GM10847 (cell line): ENCODE measurements around the gene ADNP.

Source experiments
- POLR2A ChIP-seq: IDR thresholded peaks from 2 replicates; pipeline ENCODE4 v1.6.1; 2011; ENCODE audit not compliant: insufficient read length; ENCODE audit errors: extremely low read depth

Gene ADNP

GRCh38 chr20:50931306-50932015 is at the start of gene ADNP:
TSS of gene ADNP (minus strand) at chr20:50931437. CDS start at chr20:50903996, 27,441 bp downstream.
- TF ChIP-seq POLR2A: peak; percentile 58

- no peak for TF ChIP-seq POLR2A
These were observed 48.9 kb upstream of the ADNP start for GRCh38 chr20:50980071-50980681.

DNA sequence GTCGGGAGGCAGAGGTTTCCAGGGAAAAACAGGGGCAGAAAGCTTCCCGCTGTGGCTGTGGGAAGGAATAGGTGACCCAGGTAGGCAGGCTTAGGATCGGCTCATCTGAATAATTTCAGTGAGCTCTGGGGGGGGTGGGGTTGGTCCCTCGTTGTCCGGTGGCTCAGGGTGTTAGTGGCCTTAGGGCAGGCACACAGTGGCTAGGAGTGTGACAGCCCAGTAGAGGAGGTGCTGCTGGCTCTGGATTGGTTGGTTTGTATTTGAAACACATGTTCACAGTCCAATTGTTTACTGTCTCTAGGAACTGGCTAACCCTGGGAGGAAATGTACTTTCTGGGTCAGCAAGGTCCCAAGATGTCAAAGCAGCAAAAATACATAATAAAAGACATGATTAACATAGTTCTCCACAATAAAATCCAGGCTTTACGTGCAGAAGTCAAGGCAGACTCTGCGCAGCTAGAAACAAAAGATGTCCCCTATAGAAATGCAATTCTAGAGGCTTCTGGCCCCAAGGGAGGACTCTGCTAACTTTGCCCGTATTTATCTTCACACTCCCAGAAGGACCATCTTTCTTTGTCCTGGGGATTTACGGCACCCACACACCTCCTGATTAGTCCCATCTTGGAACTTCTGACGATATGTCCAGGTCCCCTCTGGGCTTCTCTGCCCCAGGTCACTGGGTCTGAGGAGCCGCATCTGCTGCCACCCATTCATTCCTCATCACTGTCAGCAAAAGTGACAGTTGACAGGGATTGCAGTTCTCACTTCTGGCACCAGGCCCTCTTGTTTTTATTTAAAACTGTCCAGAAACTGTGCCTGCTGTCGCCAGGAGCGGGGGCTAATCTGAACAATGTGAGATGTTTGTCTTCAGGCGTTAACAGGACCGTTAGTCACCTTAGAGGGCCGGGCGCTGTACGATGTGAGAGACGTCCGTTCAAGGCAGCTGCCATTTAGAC is 46.1 kb upstream of the ADNP start:
- TF ChIP-seq POLR2A: no peak

- no peak for TF ChIP-seq POLR2A
These were observed 44.6 kb upstream of the ADNP start for GRCh38 chr20:50975701-50976330.

DNA sequence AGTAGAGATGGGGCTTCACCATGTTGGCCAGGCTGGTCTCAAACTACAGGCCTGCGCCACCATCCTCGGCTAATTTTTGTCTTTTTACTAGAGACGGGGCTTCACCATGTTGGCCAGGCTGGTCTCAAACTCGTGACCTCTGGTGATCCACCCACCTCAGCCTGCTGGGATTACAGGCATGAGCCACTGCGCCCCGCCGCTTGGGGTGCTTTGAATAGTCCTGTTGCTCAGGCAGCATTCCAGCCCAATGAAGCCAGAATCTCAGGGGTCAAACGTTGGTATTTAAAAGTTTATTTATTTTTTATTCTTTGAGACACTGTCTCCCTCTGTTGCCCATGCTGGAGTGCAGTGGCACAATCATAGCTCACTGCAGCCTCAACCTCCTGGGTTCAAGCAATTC is 38.7 kb upstream of the ADNP start:
- TF ChIP-seq POLR2A: no peak

- TF ChIP-seq POLR2A: no peak
These were observed 38.2 kb upstream of the ADNP start for GRCh38 chr20:50969435-50969834.

GRCh38 chr20:50968289-50968688 is 37.1 kb upstream of the ADNP start:
- no peak for TF ChIP-seq POLR2A

GRCh38 chr20:50967586-50967985 is 36.3 kb upstream of the ADNP start:
- TF ChIP-seq POLR2A: no peak

DNA sequence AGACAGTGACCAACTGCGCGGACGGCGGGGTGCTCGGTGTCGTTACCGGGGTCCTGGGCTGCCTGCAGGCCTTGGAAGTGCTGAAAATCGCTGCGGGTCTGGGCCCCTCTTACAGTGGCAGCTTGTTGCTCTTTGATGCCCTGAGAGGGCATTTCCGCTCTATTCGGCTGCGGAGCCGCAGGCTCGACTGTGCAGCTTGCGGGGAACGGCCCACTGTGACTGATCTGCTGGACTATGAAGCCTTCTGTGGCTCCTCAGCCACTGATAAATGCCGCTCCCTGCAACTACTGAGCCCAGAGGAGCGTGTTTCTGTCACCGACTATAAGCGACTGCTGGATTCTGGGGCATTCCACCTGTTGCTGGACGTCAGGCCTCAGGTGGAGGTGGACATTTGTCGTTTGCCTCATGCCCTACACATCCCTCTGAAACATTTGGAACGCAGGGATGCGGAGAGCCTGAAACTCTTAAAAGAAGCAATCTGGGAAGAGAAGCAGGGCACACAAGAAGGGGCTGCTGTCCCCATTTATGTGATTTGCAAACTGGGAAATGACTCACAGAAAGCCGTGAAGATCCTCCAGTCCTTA is 28.4 kb upstream of the ADNP start:
- TF ChIP-seq POLR2A: no peak

GRCh38 chr20:50958615-50959542 is 27.6 kb upstream of the ADNP start, which contains the start of gene MOCS3:
TSS of gene MOCS3 (plus strand) at chr20:50958818. CDS start at chr20:50958843, 25 bp downstream.
- no peak for TF ChIP-seq POLR2A

- peak; percentile 94 for TF ChIP-seq POLR2A
These were observed 26.8 kb upstream of the ADNP start, which contains the start of gene DPM1 for GRCh38 chr20:50957798-50958614. TSS of gene DPM1 (minus strand) at chr20:50958532. CDS start at chr20:50958523, 9 bp downstream.

GRCh38 chr20:50957276-50957675 is 26.0 kb upstream of the ADNP start:
- no peak for TF ChIP-seq POLR2A

DNA sequence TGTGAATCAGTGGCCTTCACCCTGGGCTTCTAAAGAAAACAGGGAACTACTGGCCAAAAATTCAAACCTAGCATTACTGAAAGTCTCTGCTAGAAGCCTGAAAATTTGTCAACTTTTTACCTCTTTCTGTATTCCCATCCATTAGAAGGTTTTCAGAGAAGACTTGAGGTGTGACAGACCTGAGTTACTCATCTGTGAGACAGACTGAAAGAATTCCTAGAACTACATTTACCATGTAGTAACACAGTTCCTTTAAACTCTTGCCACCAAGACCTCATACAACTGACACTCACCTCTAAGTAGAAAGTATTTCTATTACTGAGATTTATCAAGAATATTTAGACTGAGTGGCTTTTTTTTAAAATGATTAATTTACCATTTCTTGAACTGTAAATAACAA is 22.6 kb upstream of the ADNP start:
- TF ChIP-seq POLR2A: no peak
